Central memory CD4-positive, alpha-beta T cell (primary cell): Measurements from ENCODE around the gene POLR2L.

Experiments used
- DNase-seq: peaks from one replicate; pipeline ENCODE4 v3.0.0; 2022

POLR2L gene

DNA sequence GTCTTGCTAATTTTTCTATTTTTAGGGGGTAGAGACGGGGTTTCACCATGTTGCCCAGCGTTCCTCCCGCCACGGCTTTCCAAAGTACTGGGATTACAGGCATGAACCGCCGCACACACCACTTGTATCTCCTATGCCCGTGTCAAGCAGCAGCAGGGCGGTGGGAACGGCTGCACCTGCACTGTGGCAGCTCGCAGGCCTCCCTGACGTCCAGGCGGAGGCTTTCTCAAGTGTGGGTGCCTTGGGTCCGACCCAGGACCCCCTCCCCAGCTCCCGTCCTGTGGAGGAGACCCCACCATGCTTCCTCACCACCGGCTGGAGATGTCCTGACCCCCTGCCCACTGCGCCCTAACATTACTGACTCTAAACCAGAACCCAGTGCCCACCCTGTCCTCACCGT is 26.1 kb upstream of the POLR2L start:
- no peak for DNase-seq

DNA sequence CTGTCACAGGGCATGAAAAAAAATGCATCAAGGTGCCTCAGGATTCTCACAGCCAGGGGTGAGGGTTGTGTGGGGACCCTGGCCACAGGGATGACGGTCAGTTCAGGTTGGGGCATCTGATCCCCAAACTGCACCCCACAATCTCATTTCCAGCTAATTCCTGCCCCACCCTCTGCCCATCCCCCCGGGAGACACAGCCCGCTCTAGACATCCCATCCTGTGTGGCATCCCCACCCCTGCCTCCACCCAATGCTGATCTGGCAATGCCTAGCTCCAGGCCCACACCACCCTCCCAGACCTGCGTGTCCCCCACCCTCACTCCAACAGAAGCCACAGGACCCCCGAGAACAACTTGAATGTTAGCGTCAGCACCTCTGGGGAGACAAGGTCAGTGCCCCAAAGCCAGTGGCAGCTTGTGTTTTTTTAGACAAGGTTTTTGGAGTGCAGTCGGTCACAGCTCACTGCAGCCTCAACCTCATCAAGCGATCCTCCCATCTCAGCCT is 25.6 kb upstream of the POLR2L start:
- no peak for DNase-seq

- no peak for DNase-seq
Observed at GRCh38 chr11:866481-866880, 24.2 kb upstream of the POLR2L start.

DNA sequence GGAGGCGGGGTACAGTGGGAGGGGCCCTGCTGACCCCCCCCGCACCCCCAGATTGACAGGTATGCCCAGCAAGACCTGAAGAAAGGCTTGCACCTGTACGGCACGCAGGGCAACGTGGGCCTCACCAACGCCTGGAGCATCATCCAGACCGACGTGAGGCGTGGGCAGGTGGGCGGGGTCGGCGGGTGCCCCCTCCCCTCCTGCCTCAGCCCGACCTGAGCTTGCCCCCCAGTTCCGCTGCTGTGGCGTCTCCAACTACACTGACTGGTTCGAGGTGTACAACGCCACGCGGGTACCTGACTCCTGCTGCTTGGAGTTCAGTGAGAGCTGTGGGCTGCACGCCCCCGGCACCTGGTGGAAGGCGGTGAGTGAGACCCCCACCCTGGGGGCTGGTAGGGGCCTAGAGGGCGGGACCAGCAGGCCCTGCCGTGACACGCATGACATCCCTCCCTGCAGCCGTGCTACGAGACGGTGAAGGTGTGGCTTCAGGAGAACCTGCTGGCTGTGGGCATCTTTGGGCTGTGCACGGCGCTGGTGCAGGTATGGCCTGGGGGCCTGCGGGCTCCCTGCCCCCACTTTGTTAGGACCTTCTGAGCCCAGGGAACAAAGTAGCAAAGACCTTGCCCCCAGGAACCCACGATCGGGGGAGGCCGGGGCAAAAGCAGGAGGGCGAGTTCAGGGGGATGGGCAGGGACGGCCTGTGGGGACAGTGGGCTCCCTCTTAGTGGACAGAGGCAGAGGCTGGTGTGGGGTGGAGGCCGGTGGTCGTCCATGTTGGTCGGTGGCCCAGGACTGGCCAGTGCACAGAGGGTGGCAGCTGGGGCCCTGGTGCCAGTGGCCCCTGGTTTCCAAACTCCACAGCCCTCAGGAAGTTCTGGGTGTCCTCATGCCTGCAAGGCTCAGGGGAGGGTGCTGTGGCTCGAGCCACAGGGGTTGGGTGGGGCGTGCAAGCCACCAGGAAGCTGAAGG is 23.4 kb upstream of the POLR2L start:
- no peak for DNase-seq

DNA sequence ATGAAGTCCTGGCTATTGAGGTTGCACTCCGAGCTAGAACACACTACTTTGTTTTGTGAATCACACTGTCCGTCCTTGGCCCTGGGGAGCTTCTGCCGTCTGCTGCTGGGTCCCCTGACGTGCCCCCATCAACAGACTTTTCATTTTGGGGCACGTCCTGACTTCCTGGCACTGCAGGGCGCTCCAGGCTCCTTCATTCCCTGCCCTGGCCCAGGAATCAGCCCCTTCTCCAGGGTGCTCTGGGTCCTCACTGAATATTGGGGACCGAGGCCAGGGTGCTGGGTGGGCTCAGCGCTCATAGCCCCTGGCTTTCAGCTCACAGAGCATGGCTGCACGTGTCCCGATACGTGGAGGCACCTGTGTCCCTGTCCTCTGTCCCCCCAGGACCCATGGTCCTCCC is 22.6 kb upstream of the POLR2L start:
- no peak for DNase-seq

DNA sequence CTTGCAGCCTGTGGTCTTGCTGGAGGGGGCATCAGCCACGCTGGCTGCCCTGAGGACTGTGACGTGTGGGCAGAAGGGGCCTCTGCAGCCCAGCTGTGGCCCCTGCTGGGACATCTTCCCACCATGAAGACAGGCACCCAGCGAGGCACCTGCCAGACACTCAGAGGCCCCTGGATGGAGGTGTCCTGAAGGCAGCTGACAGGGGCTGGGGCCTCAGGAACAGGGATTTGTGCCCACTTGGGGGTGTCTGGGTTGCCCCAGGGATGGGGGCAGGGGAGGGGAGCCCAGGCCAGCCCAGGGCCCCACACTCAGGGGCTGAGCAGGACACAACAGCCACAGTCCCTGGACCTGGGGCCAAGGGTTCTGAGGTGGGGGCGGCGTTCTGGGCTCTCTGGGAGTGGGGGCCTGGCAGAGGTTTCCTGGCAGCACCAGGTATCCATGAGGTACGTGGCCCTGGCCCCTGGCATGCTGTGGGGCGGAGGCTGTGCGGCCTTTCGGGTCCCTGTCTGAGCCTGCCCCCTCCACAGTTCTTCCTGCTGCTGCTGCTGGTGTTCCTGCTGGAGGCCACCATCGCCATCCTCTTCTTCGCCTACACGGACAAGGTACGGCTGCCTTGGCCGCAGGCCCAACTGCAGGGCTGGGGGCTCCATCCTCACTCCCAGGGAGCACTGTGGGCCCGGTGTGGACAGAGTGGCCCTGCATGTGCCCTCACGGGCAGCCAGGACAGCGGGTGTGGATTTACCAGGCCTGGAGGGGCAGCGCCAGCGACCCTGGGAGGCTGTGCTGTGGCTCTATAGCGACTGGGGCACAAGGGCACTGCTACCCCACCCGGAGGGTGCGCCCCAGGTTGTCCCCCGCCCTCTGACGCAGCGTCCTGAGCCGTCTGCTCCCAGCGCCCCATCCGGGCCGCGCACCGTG is 21.8 kb upstream of the POLR2L start:
- no peak for DNase-seq

- DNase-seq: no peak
Observed at GRCh38 chr11:863023-863909, 20.9 kb upstream of the POLR2L start.

DNA sequence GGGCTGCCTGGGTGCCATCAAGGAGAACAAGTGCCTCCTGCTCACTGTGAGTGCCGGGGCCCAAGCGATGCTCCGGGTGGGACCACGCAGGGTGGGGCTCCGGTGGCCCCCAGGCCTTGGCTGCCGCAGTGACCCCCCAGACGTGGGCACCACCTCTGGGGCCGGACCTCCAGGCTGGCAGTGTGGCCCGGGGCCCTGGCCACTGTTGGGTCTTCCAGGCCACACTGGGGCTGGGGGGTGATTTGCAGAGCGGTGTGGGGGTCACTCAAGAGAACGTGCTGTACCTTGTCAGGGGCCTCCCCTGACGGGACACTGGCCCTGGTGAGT is 20.3 kb upstream of the POLR2L start:
- no peak for DNase-seq

GRCh38 chr11:862081-862661 is 19.8 kb upstream of the POLR2L start:
- DNase-seq: no peak

DNA sequence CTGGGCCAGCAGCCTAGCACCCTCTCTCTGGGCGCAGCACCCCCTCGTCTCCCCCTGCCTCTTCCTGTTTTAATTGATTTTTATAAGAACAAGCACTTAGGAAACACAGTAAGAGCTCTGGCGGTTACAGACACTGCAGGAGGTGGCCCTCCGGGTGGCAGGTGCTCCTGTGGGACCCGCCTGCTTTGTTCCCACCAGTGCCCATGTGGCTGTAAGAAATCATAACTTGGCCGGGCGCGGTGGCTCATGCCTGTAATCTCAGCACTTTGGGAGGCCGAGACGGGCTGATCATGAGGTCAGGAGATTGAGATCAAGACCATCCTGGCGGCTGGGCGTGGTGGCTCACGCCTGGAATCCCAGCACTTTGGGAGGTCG is 18.8 kb upstream of the POLR2L start:
- no peak for DNase-seq

DNA sequence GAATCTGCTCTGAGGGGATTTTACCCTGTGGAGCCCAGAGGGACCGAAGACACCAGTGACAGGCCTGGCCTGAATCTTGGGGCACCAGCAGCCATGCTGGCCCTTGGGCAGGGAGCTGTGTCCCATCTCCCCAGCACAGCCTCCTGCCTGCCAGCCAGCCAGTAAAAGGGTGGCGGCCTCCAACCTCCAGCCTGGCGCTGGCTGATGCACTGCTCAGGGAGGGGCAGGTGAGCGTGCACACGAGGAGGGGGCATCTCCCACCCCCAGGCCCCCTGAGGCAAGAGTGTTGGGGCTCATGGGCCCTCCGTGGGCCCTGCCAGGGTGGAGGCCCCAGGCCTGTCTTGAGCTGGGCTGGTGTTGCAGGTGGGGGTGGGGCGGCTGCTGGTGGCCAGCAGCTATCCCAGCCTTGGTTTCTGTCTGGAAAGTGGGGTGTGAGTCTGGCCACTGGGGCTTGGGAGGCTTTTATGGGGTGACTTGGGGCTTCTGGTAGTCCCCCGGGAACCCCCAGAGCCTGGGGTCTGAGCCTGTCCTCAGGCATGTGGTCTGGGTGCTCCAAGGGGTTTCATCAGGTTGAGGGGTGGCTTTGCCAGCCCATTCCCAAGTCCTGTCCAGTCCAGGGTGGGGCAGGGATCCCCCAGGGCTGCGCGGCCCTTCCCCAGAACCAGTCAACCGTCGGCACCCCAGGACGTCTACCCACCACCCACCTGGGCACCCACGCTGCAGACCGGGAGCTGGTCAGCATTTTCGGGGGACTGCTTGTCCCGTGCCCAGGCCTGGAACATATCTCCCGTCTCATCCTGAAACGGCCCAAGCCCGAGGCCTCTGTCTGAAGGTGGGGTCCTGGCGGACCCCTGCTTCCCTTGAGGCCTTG is 18.1 kb upstream of the POLR2L start:
- DNase-seq: no peak

- DNase-seq: no peak
Observed at GRCh38 chr11:859394-860131, 17.2 kb upstream of the POLR2L start.

DNA sequence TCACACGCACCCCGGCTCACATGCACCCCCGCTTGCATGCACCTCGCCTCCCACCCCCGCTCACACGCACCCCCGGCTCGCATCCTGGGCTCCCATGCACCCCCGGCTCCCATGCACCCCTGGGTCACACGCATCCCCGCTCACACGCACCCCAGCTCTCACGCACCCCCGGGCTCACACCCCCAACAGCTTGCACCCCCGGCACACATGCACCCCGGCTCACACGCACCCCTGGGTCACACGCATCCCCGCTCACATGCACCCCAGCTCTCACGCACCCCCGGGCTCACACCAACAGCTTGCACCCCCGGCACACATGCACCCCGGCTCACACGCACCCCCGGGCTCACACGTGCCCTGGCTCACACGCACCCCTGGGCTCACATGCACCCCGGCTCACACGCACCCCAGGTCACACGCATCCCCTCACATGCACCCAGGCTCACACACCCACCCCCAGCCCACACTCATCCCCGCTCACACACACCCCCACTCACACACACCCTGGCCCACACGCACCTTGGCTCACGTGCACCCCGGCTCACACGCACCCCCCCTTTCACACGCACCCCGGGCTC is 16.5 kb upstream of the POLR2L start:
- no peak for DNase-seq

- DNase-seq: no peak
Observed at GRCh38 chr11:858053-858761, 15.9 kb upstream of the POLR2L start.

- DNase-seq: no peak
Observed at GRCh38 chr11:856397-856796, 14.1 kb upstream of the POLR2L start.

- no peak for DNase-seq
Observed at GRCh38 chr11:855796-856195, 13.5 kb upstream of the POLR2L start.

- no peak for DNase-seq
Observed at GRCh38 chr11:855330-855674, 13.0 kb upstream of the POLR2L start.

- DNase-seq: no peak
Observed at GRCh38 chr11:854601-855329, 12.4 kb upstream of the POLR2L start.
